ENCODE data around the gene KIAA0513.

DNA sequence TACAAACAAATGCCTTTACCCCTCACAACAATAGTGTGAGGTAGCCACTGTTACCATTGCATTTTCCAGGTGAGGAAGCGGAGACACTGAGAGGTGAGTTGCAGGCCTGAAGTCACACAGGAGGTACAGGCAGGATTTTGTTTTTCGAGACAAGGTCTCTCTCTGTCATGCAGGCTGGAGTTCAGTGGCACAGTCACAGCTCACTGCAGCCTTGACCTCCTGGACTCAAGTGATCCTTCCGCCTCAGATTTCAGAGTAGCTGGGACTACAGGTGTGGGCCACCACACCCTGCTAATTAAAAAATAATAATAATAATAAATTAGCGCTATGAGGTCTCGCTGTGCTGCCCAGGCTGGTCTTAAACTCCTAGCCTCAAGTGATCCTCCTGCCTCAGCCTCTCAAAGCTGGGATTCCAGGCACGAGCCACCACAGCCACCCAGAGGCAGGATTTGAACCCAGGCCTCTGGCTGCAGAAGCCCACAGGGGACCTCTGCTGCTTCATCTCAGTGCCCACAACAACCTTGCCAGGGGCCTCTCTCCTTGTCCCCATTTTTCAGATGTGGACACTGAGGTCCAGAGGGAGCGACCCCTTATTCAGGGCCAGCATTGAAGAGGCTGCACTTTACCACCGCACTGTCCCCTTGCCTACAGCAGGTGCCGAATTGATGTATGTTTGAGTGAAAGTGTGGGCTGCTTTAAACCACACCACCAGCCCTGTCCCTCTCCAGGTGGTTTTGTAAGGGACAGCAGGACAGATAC lies 100.7 kb downstream of the KIAA0513 start:
- TF ChIP-seq POLR2AphosphoS5 (IDR thresholded peaks at IDR 0.05) (no peak), POLR2A (IDR thresholded peaks at IDR 0.05) (no peak), CTCF (IDR thresholded peaks at IDR 0.05 in 8 of 11, conservative IDR thresholded peaks at IDR 0.05 in 3 of 11) (no peak)

Data from spleen (tissue), 7 donors.